Measurements from ENCODE around the gene PUM1. TPM values are rescaled to one million over a fixed set of nuclear protein-coding genes. Genes with fewer than 3 reads are reported as not detected.

Gene PUM1
- total and polyA plus RNA-seq, 2 of the 8 experiments (the other 6 are each of a cell fraction or from before 2014, with no cell fraction given), result 122 to 177 TPM

GRCh38 chr1:30908316-30908695 is 157.2 kb downstream of the PUM1 start:
- POLR2A ChIA-PET (ENCODE audit: partially characterized antibody), result interaction anchor here (0.5 to 1.5 kb wide), 2 partner anchors 104 to 563 kb away, joined by 3 to 10 read pairs; no protein-coding TSS in a partner anchor
- no peak for FAIRE-seq
- WGBS, 2 experiments (ENCODE audit: extremely low coverage in 1 of 2, insufficient coverage in 1 of 2, insufficient read length in 1 of 2, insufficient replicate concordance in 2 of 2, low coverage in 1 of 2, low lambda C conversion rate in 2 of 2, missing lambda C conversion rate in 1 of 2), result no CpG with 5 or more reads among the region's 69 CpGs
- Histone ChIP-seq H3K79me2 (ENCODE audit: control insufficient read depth in 1 of 2, insufficient read depth in 2 of 2, low read length in 2 of 2) (peaks cover 0 to 5% of the 10 kb centered on the region in 2 experiments; a peak in 1 of 4 replicates), H2AK5ac (ENCODE audit: low read depth, low read length) (no peak overlapping the region), H2BK120ac (replicated peaks; ENCODE audit: low read depth, low read length) (no peak overlapping the region), H3K9me3 (ENCODE audit: insufficient read depth in 2 of 2, low read depth in 1 of 2, low read length in 1 of 2) (no peaks in the 10 kb centered on the region), H2BK15ac (ENCODE audit: low read length) (no peak overlapping the region), H3K4ac (replicated peaks; ENCODE audit: insufficient read length, low read depth, low read length) (no peak overlapping the region), H4K91ac (replicated peaks; ENCODE audit: insufficient read length, low read length) (no peak overlapping the region), H3K4me3 (ENCODE audit: extremely low read depth in 1 of 4, insufficient read depth in 2 of 4, low read depth in 3 of 4, low read length in 4 of 4) (peak overlapping the region in 2 of 4 experiments; percentile 50 to 76; a peak in 3 of 8 replicates), H3K4me1 (replicated peaks in 1 of 4; ENCODE audit: control insufficient read depth in 3 of 4, insufficient read depth in 4 of 4, low read length in 3 of 4) (peaks cover 3 to 37% (median 22%) of the 10 kb centered on the region in 4 experiments), H3K56ac (replicated peaks; ENCODE audit: insufficient read length, low read depth, low read length) (no peak overlapping the region), H2BK5ac (ENCODE audit: low read depth, low read length) (no peak overlapping the region), H3K14ac (ENCODE audit: insufficient read length) (no peak overlapping the region), H3K23me2 (ENCODE audit: low read depth, low read length) (peaks cover 7% of the 10 kb centered on the region; the same call in 1 of the 2 replicates), H3K18ac (ENCODE audit: extremely low read depth, low read length) (no peak overlapping the region), H3K9ac (replicated peaks in 1 of 4; ENCODE audit: extremely low read depth in 1 of 4, low read depth in 3 of 4, low read length in 3 of 4) (peak overlapping the region in 1 of 4 experiments; percentile 43; a peak in 1 of 7 replicates), H3K4me2 (ENCODE audit: insufficient read depth in 1 of 2, low read depth in 2 of 2, low read length in 2 of 2) (peak overlapping the region in 1 of 2 experiments; percentile 77; a peak in 1 of 4 replicates), H2AFZ (ENCODE audit: low read length) (no peak overlapping the region), H4K8ac (ENCODE audit: extremely low read depth, insufficient read depth, low read length) (no peak overlapping the region), H3K36me3 (ENCODE audit: control insufficient read depth in 2 of 4, insufficient read depth in 4 of 4, low read length in 3 of 4) (no peaks in the 10 kb centered on the region), H2BK20ac (ENCODE audit: low read length) (no peak overlapping the region), H4K5ac (ENCODE audit: insufficient read length, low read depth, low read length) (no peak overlapping the region), H4K20me1 (replicated peaks in 1 of 2; ENCODE audit: control insufficient read depth in 1 of 2, insufficient read depth in 2 of 2, low read length in 2 of 2) (peaks cover 13 to 16% of the 10 kb centered on the region in 2 experiments), H2BK12ac (ENCODE audit: low read depth, low read length) (no peak overlapping the region), H3K27ac (ENCODE audit: low read depth, low read length) (no peak overlapping the region), H3K79me1 (ENCODE audit: low read depth, low read length) (peaks cover 4% of the 10 kb centered on the region), H3K27me3 (replicated peaks in 1 of 4; ENCODE audit: control insufficient read depth in 3 of 4, extremely low read depth in 1 of 4, insufficient read depth in 3 of 4, low read length in 3 of 4) (peaks cover 0 to 20% (median 12%) of the 10 kb centered on the region in 4 experiments; a peak in 4 of 7 replicates), H3K23ac (ENCODE audit: insufficient read length) (no peak overlapping the region)
- CTCF ChIA-PET (ENCODE audit: partially characterized antibody), result interaction anchor here (4.5 to 27.2 kb wide), 2 partner anchors 112 to 188 kb away, joined by 63 to 1519 read pairs; no protein-coding TSS in a partner anchor
- DNase-seq (ENCODE audit: low read depth in 1 of 2, low spot score in 2 of 2), result no peak
- TF ChIP-seq KDM4A (IDR thresholded peaks at IDR 0.05; ENCODE audit: low read depth, low read length, severe bottlenecking) (no peak), BRCA1 (IDR thresholded peaks at IDR 0.05; ENCODE audit: low read depth, low read length) (no peak), GTF2F1 (IDR thresholded peaks at IDR 0.05; ENCODE audit: borderline replicate concordance, low read depth, low read length) (no peak), BACH1 (IDR thresholded peaks at IDR 0.05; ENCODE audit: low read length) (no peak), SP1 (IDR thresholded peaks at IDR 0.05; ENCODE audit: low read depth, low read length) (no peak)

All from H1 (cell line).